Neural cell (in vitro differentiated cells): ENCODE measurements around the gene PSMD4. TPM values are rescaled to one million over a fixed set of nuclear protein-coding genes. Genes with fewer than 3 reads are reported as not detected.

Experiments used
- H2AFZ ChIP-seq: fragments of 200-600, 300-800 bp; sonication (generic), shearing (Covaris generic); 2 replicates; pipeline ENCODE4 v1.6.0; 2014; ENCODE audit warnings: low read depth, mild to moderate bottlenecking, antibody characterized with exemption, low read length, moderate library complexity
- H3F3A ChIP-seq: fragments of 200-600 bp; shearing (Covaris generic); 2 replicates; pipeline ENCODE4 v1.6.1; 2016; ENCODE audit warnings: mild to moderate bottlenecking, moderate library complexity, mixed read lengths, antibody characterized with exemption, low read length; ENCODE audit not compliant: insufficient read depth, poor library complexity, severe bottlenecking
- H3K27ac ChIP-seq: fragments of 200-600, 300-800 bp; sonication (generic), shearing (Covaris generic); 2 replicates; pipeline ENCODE4 v1.5.1; 2014; ENCODE audit warnings: mild to moderate bottlenecking, low read length, moderate library complexity
- H3K27me3 ChIP-seq: fragments of 300-800, 200-600 bp; sonication (generic), shearing (Covaris generic); 2 replicates; pipeline ENCODE4 v1.6.0; 2014; ENCODE audit warnings: mild to moderate bottlenecking, low read depth, low read length, moderate library complexity; ENCODE audit not compliant: insufficient read depth
- H3K36me3 ChIP-seq: fragments of 300-800, 200-600 bp; sonication (generic), shearing (Covaris generic); 2 replicates; pipeline ENCODE4 v1.5.1; 2014; ENCODE audit warnings: mild to moderate bottlenecking, antibody characterized with exemption, low read length, moderate library complexity; ENCODE audit not compliant: insufficient read depth
- H3K4me2 ChIP-seq: fragments of 300-800, 200-600 bp; sonication (generic), shearing (Covaris generic); 2 replicates; pipeline ENCODE4 v1.6.0; 2014; ENCODE audit warnings: mild to moderate bottlenecking, low read length
- H3K4me3 ChIP-seq: fragments of 300-800, 200-600 bp; sonication (generic), shearing (Covaris generic); 2 replicates; pipeline ENCODE4 v1.5.1; 2014; ENCODE audit warnings: mild to moderate bottlenecking, low read length, moderate library complexity
- H3K79me2 ChIP-seq: fragments of 200-600 bp; shearing (Covaris generic); replicated peaks from 2 replicates; pipeline ENCODE4 v1.6.0; 2014; ENCODE audit warnings: mild to moderate bottlenecking, low read length, moderate library complexity; ENCODE audit not compliant: insufficient read depth
- H3K9ac ChIP-seq: fragments of 300-800, 200-600 bp; sonication (generic), shearing (Covaris generic); 2 replicates; pipeline ENCODE4 v1.6.1; 2016; ENCODE audit warnings: mild to moderate bottlenecking, low read length, mixed read lengths
- H3K9me2 ChIP-seq: fragments of 200-600 bp; shearing (Covaris generic); 2 replicates; pipeline ENCODE4 v1.6.1; 2016; ENCODE audit warnings: mild to moderate bottlenecking, low read length, mixed read lengths; ENCODE audit not compliant: insufficient read depth
- H3K9me3 ChIP-seq: fragments of 200-600, 300-800 bp; sonication (generic), shearing (Covaris generic); 2 replicates; pipeline ENCODE4 v1.6.1; 2016; ENCODE audit warnings: mild to moderate bottlenecking, mixed run types, low read length, moderate library complexity, mixed read lengths
- H4K20me1 ChIP-seq: fragments of 200-600 bp; shearing (Covaris generic); 2 replicates; pipeline ENCODE4 v1.6.1; 2016; ENCODE audit warnings: mild to moderate bottlenecking, mixed run types; ENCODE audit not compliant: insufficient read depth
- EP300 ChIP-seq: fragments of 450-650 bp; conservative IDR thresholded peaks from 2 replicates; pipeline ENCODE4 v1.6.1; 2014; ENCODE audit warnings: antibody characterized with exemption, mild to moderate bottlenecking, moderate library complexity; ENCODE audit not compliant: poor library complexity, severe bottlenecking
- EZH2 ChIP-seq: fragments of 200-600, 300-800 bp; shearing (Covaris generic), sonication (generic); IDR thresholded peaks from 2 replicates; pipeline ENCODE4 v1.6.1; 2014; ENCODE audit warnings: antibody characterized with exemption, low read length, borderline replicate concordance, mild to moderate bottlenecking; ENCODE audit not compliant: insufficient read depth, poor library complexity, severe bottlenecking
- MXI1 ChIP-seq: fragments of 450-650 bp; conservative IDR thresholded peaks from 2 replicates; pipeline ENCODE4 v1.6.1; 2014; ENCODE audit warnings: antibody characterized with exemption, mild to moderate bottlenecking; ENCODE audit not compliant: poor library complexity, severe bottlenecking
- POLR2AphosphoS5 ChIP-seq: IDR thresholded peaks from 2 replicates; pipeline ENCODE4 v1.6.1; 2012
- RAD21 ChIP-seq: fragments of 450-650 bp; conservative IDR thresholded peaks from 2 replicates; pipeline ENCODE4 v1.6.1; 2014; ENCODE audit warnings: antibody characterized with exemption, mild to moderate bottlenecking, moderate library complexity
- REST ChIP-seq: IDR thresholded peaks from 2 replicates; pipeline ENCODE4 v1.6.1; 2012; ENCODE audit warnings: borderline replicate concordance
- SMC3 ChIP-seq: fragments of 450-650 bp; conservative IDR thresholded peaks from 2 replicates; pipeline ENCODE4 v1.6.1; 2014; ENCODE audit warnings: antibody characterized with exemption, mild to moderate bottlenecking, moderate library complexity; ENCODE audit not compliant: poor library complexity
- TAF1 ChIP-seq: IDR thresholded peaks from 2 replicates; pipeline ENCODE4 v1.6.1; 2012; ENCODE audit warnings: low read depth
- polyA plus RNA-seq: library from polyadenylated mRNA; depleted of rRNA; stranded (reverse); fragments of >200 nt; gene quantifications from 2 replicates; pipeline ENCODE4 v1.2.3, GENCODE V29; 2014
- TF ChIP-seq, protein P1 (sequence below): fragments of 450-650 bp; IDR thresholded peaks from 2 replicates; pipeline ENCODE4 v1.5.1; 2014; ENCODE audit warnings: antibody characterized with exemption, mild to moderate bottlenecking, moderate library complexity; ENCODE audit not compliant: poor library complexity, severe bottlenecking

The PSMD4 gene
- polyA plus RNA-seq, 1 donor from 2014 or later = 341 TPM

GRCh38 chr1:151292207-151293030, 37.9 kb downstream of the PSMD4 start:
- Histone ChIP-seq H4K20me1 (no peaks in the 10 kb centered on the region), H3K9me3 (no peaks in the 10 kb centered on the region), H3K9me2 (no peaks in the 10 kb centered on the region), H3K36me3 (peaks cover 11% of the 10 kb centered on the region), H3K4me3 (no peak overlapping the region), H3K4me2 (no peak overlapping the region), H2AFZ (no peak overlapping the region), H3K27me3 (no peaks in the 10 kb centered on the region), H3K79me2 (no peaks in the 10 kb centered on the region), H3K9ac (no peak overlapping the region), H3K27ac (no peak overlapping the region), H3F3A (no peaks in the 10 kb centered on the region)
- no peak for TF ChIP-seq MXI1
- TF ChIP-seq RAD21 = no peak
- no peak for TF ChIP-seq TAF1
- TF ChIP-seq POLR2AphosphoS5 = no peak
- TF ChIP-seq, protein P1, sequence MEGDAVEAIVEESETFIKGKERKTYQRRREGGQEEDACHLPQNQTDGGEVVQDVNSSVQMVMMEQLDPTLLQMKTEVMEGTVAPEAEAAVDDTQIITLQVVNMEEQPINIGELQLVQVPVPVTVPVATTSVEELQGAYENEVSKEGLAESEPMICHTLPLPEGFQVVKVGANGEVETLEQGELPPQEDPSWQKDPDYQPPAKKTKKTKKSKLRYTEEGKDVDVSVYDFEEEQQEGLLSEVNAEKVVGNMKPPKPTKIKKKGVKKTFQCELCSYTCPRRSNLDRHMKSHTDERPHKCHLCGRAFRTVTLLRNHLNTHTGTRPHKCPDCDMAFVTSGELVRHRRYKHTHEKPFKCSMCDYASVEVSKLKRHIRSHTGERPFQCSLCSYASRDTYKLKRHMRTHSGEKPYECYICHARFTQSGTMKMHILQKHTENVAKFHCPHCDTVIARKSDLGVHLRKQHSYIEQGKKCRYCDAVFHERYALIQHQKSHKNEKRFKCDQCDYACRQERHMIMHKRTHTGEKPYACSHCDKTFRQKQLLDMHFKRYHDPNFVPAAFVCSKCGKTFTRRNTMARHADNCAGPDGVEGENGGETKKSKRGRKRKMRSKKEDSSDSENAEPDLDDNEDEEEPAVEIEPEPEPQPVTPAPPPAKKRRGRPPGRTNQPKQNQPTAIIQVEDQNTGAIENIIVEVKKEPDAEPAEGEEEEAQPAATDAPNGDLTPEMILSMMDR = no peak
- no peak for TF ChIP-seq SMC3
- TF ChIP-seq EP300 = no peak

- peaks cover 10% of the 10 kb centered on the region for H3K36me3 ChIP-seq
- H3K27ac ChIP-seq = no peak overlapping the region
- H3K79me2 ChIP-seq = no peaks in the 10 kb centered on the region
- TF ChIP-seq EP300 (no peak), EZH2 (no peak), REST (no peak), RAD21 (no peak), TAF1 (no peak), SMC3 (no peak), MXI1 (no peak), POLR2AphosphoS5 (no peak)
- TF ChIP-seq, protein P1 = no peak
- no peaks in the 10 kb centered on the region for H3F3A ChIP-seq
- no peak overlapping the region for H2AFZ ChIP-seq
- H3K9me3 ChIP-seq = no peaks in the 10 kb centered on the region
- H3K4me3 ChIP-seq = no peak overlapping the region
- no peaks in the 10 kb centered on the region for H3K27me3 ChIP-seq
- H3K9ac ChIP-seq = no peak overlapping the region
- no peak overlapping the region for H3K4me2 ChIP-seq
- no peaks in the 10 kb centered on the region for H4K20me1 ChIP-seq
- no peaks in the 10 kb centered on the region for H3K9me2 ChIP-seq
Measured at GRCh38 chr1:151293093-151293492, 38.6 kb downstream of the PSMD4 start.
